Thyroid gland (tissue), 4 donors: ENCODE measurements around the gene DOCK1.

ENCODE experiments used
- POLR2A ChIP-seq, 2 donors: fragments of 450-650 bp; IDR thresholded peaks; one replicate each; pipeline ENCODE4 v1.6.1; 2017; ENCODE audit warnings: antibody characterized with exemption in 2 of 2, mild to moderate bottlenecking in 2 of 2, moderate library complexity in 1 of 2
- TF ChIP-seq, protein P1 (sequence below), 6 experiments: fragments of 200-600 bp in 3 of 6; fragments of 450-650 bp in 3 of 6; sonication (generic) in 3 of 6; IDR thresholded peaks; one replicate each; pipeline ENCODE4 v1.5.1; 2016 to 2019; ENCODE audit warnings: antibody characterized with exemption in 6 of 6, mild to moderate bottlenecking in 2 of 6, inconsistent platforms in 1 of 6, moderate library complexity in 1 of 6

DNA sequence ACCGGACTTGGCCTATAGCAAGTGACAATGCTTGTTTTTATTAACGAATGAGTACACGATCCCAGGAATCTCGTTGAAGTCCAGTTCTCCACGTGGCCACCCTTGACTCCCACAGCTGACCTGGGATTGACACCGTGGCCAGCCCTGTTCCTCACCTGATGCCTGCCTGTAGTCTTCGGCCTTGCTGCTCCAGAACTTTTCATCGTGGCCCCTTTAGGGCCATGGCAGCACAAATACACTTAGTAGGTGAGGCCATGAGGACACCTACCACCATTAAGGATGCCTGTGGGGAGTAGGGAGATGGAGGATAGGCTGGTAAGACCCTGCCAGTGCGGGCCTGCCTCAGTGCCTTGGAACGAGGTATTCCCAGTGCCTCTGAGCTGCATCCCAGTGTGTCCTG, 321.8 kb downstream of the DOCK1 start:
- TF ChIP-seq, protein P1, sequence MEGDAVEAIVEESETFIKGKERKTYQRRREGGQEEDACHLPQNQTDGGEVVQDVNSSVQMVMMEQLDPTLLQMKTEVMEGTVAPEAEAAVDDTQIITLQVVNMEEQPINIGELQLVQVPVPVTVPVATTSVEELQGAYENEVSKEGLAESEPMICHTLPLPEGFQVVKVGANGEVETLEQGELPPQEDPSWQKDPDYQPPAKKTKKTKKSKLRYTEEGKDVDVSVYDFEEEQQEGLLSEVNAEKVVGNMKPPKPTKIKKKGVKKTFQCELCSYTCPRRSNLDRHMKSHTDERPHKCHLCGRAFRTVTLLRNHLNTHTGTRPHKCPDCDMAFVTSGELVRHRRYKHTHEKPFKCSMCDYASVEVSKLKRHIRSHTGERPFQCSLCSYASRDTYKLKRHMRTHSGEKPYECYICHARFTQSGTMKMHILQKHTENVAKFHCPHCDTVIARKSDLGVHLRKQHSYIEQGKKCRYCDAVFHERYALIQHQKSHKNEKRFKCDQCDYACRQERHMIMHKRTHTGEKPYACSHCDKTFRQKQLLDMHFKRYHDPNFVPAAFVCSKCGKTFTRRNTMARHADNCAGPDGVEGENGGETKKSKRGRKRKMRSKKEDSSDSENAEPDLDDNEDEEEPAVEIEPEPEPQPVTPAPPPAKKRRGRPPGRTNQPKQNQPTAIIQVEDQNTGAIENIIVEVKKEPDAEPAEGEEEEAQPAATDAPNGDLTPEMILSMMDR (IDR thresholded peaks at IDR 0.05), result no peak
- TF ChIP-seq POLR2A (IDR thresholded peaks at IDR 0.05), result no peak
